ENCODE measurements around the gene NRG2.

NRG2 gene

GRCh38 chr5:140000332-140000731 is 42.8 kb downstream of the NRG2 start:
- peaks cover 37% of the 10 kb centered on the region for H3K27me3 ChIP-seq (ENCODE audit: control insufficient read depth, low read length)
- H3K4me2 ChIP-seq (ENCODE audit: low read length): no peak overlapping the region

GRCh38 chr5:139998837-139999236 is 44.3 kb downstream of the NRG2 start:
- no peak overlapping the region for H3K4me3 ChIP-seq (ENCODE audit: low read length)
- H3K9me2 ChIP-seq (replicated peaks; ENCODE audit: control insufficient read depth, low read length): no peaks in the 10 kb centered on the region
- H3K27ac ChIP-seq (ENCODE audit: low read depth, low read length): no peak overlapping the region
- H3K79me2 ChIP-seq (ENCODE audit: control insufficient read depth, low read length): no peaks in the 10 kb centered on the region
- no peaks in the 10 kb centered on the region for H3K4me1 ChIP-seq (ENCODE audit: control insufficient read depth, low read length)
- H3K27me3 ChIP-seq (ENCODE audit: control insufficient read depth, low read length): peaks cover 32% of the 10 kb centered on the region
- H4K20me1 ChIP-seq (ENCODE audit: control insufficient read depth, insufficient read depth, low read depth, low read length): no peaks in the 10 kb centered on the region
- no peaks in the 10 kb centered on the region for H3K36me3 ChIP-seq (ENCODE audit: control insufficient read depth, low read length)
- no peak overlapping the region for H3K4me2 ChIP-seq (ENCODE audit: low read length)
- H3K9me3 ChIP-seq (ENCODE audit: control insufficient read depth, insufficient read depth, low read length): no peaks in the 10 kb centered on the region
- TF ChIP-seq CTCF (IDR thresholded peaks at IDR 0.05; ENCODE audit: low read depth, low read length, poor library complexity, severe bottlenecking) (no peak), EZH2phosphoT487 (IDR thresholded peaks at IDR 0.05; ENCODE audit: borderline replicate concordance, low read length) (no peak)
- no peaks in the 10 kb centered on the region for H3F3A ChIP-seq (ENCODE audit: control insufficient read depth, insufficient read depth)

More at GRCh38 chr5:140000332-140000731, 42.8 kb downstream of the NRG2 start:
- Histone ChIP-seq H3K27ac (ENCODE audit: low read depth, low read length) (no peak overlapping the region), H3K9me2 (replicated peaks; ENCODE audit: control insufficient read depth, low read length) (no peaks in the 10 kb centered on the region), H3F3A (ENCODE audit: control insufficient read depth, insufficient read depth) (no peaks in the 10 kb centered on the region), H4K20me1 (ENCODE audit: control insufficient read depth, insufficient read depth, low read depth, low read length) (no peaks in the 10 kb centered on the region), H3K36me3 (ENCODE audit: control insufficient read depth, low read length) (no peaks in the 10 kb centered on the region), H3K79me2 (ENCODE audit: control insufficient read depth, low read length) (no peaks in the 10 kb centered on the region), H3K9me3 (ENCODE audit: control insufficient read depth, insufficient read depth, low read length) (no peaks in the 10 kb centered on the region), H3K4me1 (ENCODE audit: control insufficient read depth, low read length) (no peaks in the 10 kb centered on the region), H3K4me3 (ENCODE audit: low read length) (no peak overlapping the region)
- TF ChIP-seq CTCF (IDR thresholded peaks at IDR 0.05; ENCODE audit: low read depth, low read length, poor library complexity, severe bottlenecking) (no peak), EZH2phosphoT487 (IDR thresholded peaks at IDR 0.05; ENCODE audit: borderline replicate concordance, low read length) (no peak)

- H3K9me2 ChIP-seq (replicated peaks; ENCODE audit: control insufficient read depth, low read length): no peaks in the 10 kb centered on the region
- H3K36me3 ChIP-seq (ENCODE audit: control insufficient read depth, low read length): no peaks in the 10 kb centered on the region
- no peaks in the 10 kb centered on the region for H4K20me1 ChIP-seq (ENCODE audit: control insufficient read depth, insufficient read depth, low read depth, low read length)
- H3K4me3 ChIP-seq (ENCODE audit: low read length): no peak overlapping the region
- H3K4me2 ChIP-seq (ENCODE audit: low read length): no peak overlapping the region
- no peak overlapping the region for H3K27ac ChIP-seq (ENCODE audit: low read depth, low read length)
- H3K4me1 ChIP-seq (ENCODE audit: control insufficient read depth, low read length): no peaks in the 10 kb centered on the region
- H3K79me2 ChIP-seq (ENCODE audit: control insufficient read depth, low read length): no peaks in the 10 kb centered on the region
- TF ChIP-seq EZH2phosphoT487 (IDR thresholded peaks at IDR 0.05; ENCODE audit: borderline replicate concordance, low read length) (no peak), CTCF (IDR thresholded peaks at IDR 0.05; ENCODE audit: low read depth, low read length, poor library complexity, severe bottlenecking) (no peak)
- no peaks in the 10 kb centered on the region for H3K9me3 ChIP-seq (ENCODE audit: control insufficient read depth, insufficient read depth, low read length)
- peaks cover 29% of the 10 kb centered on the region for H3K27me3 ChIP-seq (ENCODE audit: control insufficient read depth, low read length)
- H3F3A ChIP-seq (ENCODE audit: control insufficient read depth, insufficient read depth): no peaks in the 10 kb centered on the region
Observed at GRCh38 chr5:139997276-139997675, 45.8 kb downstream of the NRG2 start.

- TF ChIP-seq CTCF (IDR thresholded peaks at IDR 0.05; ENCODE audit: low read depth, low read length, poor library complexity, severe bottlenecking): no peak
- TF ChIP-seq EZH2phosphoT487 (IDR thresholded peaks at IDR 0.05; ENCODE audit: borderline replicate concordance, low read length): no peak
- Histone ChIP-seq H3K4me3 (ENCODE audit: low read length) (no peak overlapping the region), H4K20me1 (ENCODE audit: control insufficient read depth, insufficient read depth, low read depth, low read length) (no peaks in the 10 kb centered on the region), H3K79me2 (ENCODE audit: control insufficient read depth, low read length) (no peaks in the 10 kb centered on the region), H3K4me2 (ENCODE audit: low read length) (no peak overlapping the region), H3K9me3 (ENCODE audit: control insufficient read depth, insufficient read depth, low read length) (no peaks in the 10 kb centered on the region), H3F3A (ENCODE audit: control insufficient read depth, insufficient read depth) (no peaks in the 10 kb centered on the region), H3K9me2 (replicated peaks; ENCODE audit: control insufficient read depth, low read length) (no peaks in the 10 kb centered on the region), H3K27ac (ENCODE audit: low read depth, low read length) (no peak overlapping the region), H3K36me3 (ENCODE audit: control insufficient read depth, low read length) (no peaks in the 10 kb centered on the region), H3K27me3 (ENCODE audit: control insufficient read depth, low read length) (peaks cover 27% of the 10 kb centered on the region), H3K4me1 (ENCODE audit: control insufficient read depth, low read length) (no peaks in the 10 kb centered on the region)
Observed at GRCh38 chr5:139995929-139996328, 47.2 kb downstream of the NRG2 start.
